Liver (tissue), 9 donors: ENCODE results near the gene RASGRP3. TPM values are rescaled to one million over a fixed set of nuclear protein-coding genes. Genes with fewer than 3 reads are reported as not detected.

Experiments used
- DNase-seq: peaks from one replicate; pipeline ENCODE4 v3.0.0-alpha.2; 2017; ENCODE audit warnings: low spot score
- H3K27ac ChIP-seq, 2 donors: one replicate each; pipeline ENCODE4 v1.7.0; 2013; ENCODE audit warnings: inconsistent platforms in 2 of 2, low read length in 2 of 2, control low read depth in 1 of 2, low read depth in 1 of 2, mild to moderate bottlenecking in 1 of 2
- H3K27me3 ChIP-seq, 4 donors: one replicate each; pipeline versions ENCODE4 v1.6.1 to v1.7.0; 2013; ENCODE audit warnings: low read length in 3 of 4, inconsistent platforms in 1 of 4, mild to moderate bottlenecking in 1 of 4, moderate library complexity in 1 of 4; ENCODE audit not compliant: control insufficient read depth in 4 of 4, insufficient read depth in 4 of 4
- H3K36me3 ChIP-seq, 4 donors: one replicate each; pipeline versions ENCODE4 v1.6.1 to v1.7.0; 2013; ENCODE audit warnings: low read length in 3 of 4, mild to moderate bottlenecking in 3 of 4, low read depth in 1 of 4, moderate library complexity in 1 of 4; ENCODE audit not compliant: control insufficient read depth in 4 of 4, insufficient read depth in 3 of 4
- H3K4me1 ChIP-seq, 4 donors: one replicate each; pipeline versions ENCODE4 v1.6.1 to v1.7.0; 2013; ENCODE audit warnings: low read length in 3 of 4, mild to moderate bottlenecking in 3 of 4, moderate library complexity in 1 of 4; ENCODE audit not compliant: control insufficient read depth in 4 of 4, insufficient read depth in 4 of 4
- H3K4me3 ChIP-seq, 3 donors: one replicate each; pipeline versions ENCODE4 v1.6.1 to v1.7.0; 2013; ENCODE audit warnings: low read length in 3 of 3, control low read depth in 1 of 3, low read depth in 1 of 3, mild to moderate bottlenecking in 1 of 3
- H3K9ac ChIP-seq, 2 donors: one replicate each; pipeline ENCODE4 v1.7.0; 2013; ENCODE audit warnings: low read length in 2 of 2, mild to moderate bottlenecking in 2 of 2, moderate library complexity in 2 of 2, control low read depth in 1 of 2, low read depth in 1 of 2
- H3K9me3 ChIP-seq, 4 donors: one replicate each; pipeline versions ENCODE4 v1.6.1 to v1.7.0; 2013; ENCODE audit warnings: low read length in 3 of 4; ENCODE audit not compliant: control insufficient read depth in 4 of 4
- ATF3 ChIP-seq: IDR thresholded peaks from 2 replicates; pipeline ENCODE4 v1.6.1; 2016; ENCODE audit warnings: antibody characterized with exemption
- CTCF ChIP-seq: fragments of 150-350 bp; IDR thresholded peaks from 2 replicates; pipeline ENCODE4 v1.5.1; 2017; ENCODE audit warnings: improper control_type of control experiment, low read depth, low read length; ENCODE audit not compliant: missing input control
- EGR1 ChIP-seq, 2 donors: IDR thresholded peaks; 2 replicates each; pipeline ENCODE4 v1.6.1; 2016 to 2018; ENCODE audit warnings: antibody characterized with exemption in 2 of 2, low read depth in 2 of 2
- FOXA1 ChIP-seq: IDR thresholded peaks from 2 replicates; pipeline ENCODE4 v1.6.1; 2016; ENCODE audit warnings: antibody characterized with exemption
- FOXA2 ChIP-seq: IDR thresholded peaks from 2 replicates; pipeline ENCODE4 v1.6.1; 2016; ENCODE audit warnings: antibody characterized with exemption
- GABPA ChIP-seq, 2 donors: IDR thresholded peaks in 1 of 2; conservative IDR thresholded peaks in 1 of 2; 2 replicates each; pipeline ENCODE4 v1.6.1; 2016; ENCODE audit warnings: antibody characterized with exemption in 2 of 2, mild to moderate bottlenecking in 1 of 2, moderate library complexity in 1 of 2
- HNF4A ChIP-seq, 2 donors: conservative IDR thresholded peaks; 2 replicates each; pipeline ENCODE4 v1.6.1; 2016; ENCODE audit warnings: antibody characterized with exemption in 2 of 2, mild to moderate bottlenecking in 2 of 2
- HNF4G ChIP-seq: IDR thresholded peaks from 2 replicates; pipeline ENCODE4 v1.6.1; 2016; ENCODE audit warnings: antibody characterized with exemption
- JUND ChIP-seq, 2 donors: IDR thresholded peaks; 2 replicates each; pipeline ENCODE4 v1.6.1; 2016; ENCODE audit warnings: antibody characterized with exemption in 2 of 2
- MAX ChIP-seq: IDR thresholded peaks from 2 replicates; pipeline ENCODE4 v1.6.1; 2016; ENCODE audit warnings: antibody characterized with exemption
- NR2F2 ChIP-seq: IDR thresholded peaks from 2 replicates; pipeline ENCODE4 v1.6.1; 2016; ENCODE audit warnings: antibody characterized with exemption
- RAD21 ChIP-seq, 2 donors: IDR thresholded peaks; 2 replicates each; pipeline ENCODE4 v1.6.1; 2016; ENCODE audit warnings: antibody characterized with exemption in 2 of 2, mild to moderate bottlenecking in 2 of 2
- REST ChIP-seq: IDR thresholded peaks from 2 replicates; pipeline ENCODE4 v1.6.1; 2016; ENCODE audit warnings: antibody characterized with exemption, mild to moderate bottlenecking
- RXRA ChIP-seq, 2 donors: IDR thresholded peaks; 2 replicates each; pipeline ENCODE4 v1.6.1; 2017 to 2018; ENCODE audit warnings: antibody characterized with exemption in 2 of 2, mild to moderate bottlenecking in 1 of 2
- YY1 ChIP-seq: IDR thresholded peaks from 2 replicates; pipeline ENCODE4 v1.6.1; 2016; ENCODE audit warnings: antibody characterized with exemption, mild to moderate bottlenecking
- ZBTB33 ChIP-seq: IDR thresholded peaks from 2 replicates; pipeline ENCODE4 v1.6.1; 2016; ENCODE audit warnings: antibody characterized with exemption
- polyA plus RNA-seq, 2 donors: library from polyadenylated mRNA; stranded (reverse) in 1 of 2; unstranded in 1 of 2; fragments of 200-250 nt in 1 of 2; fragments of >200 nt in 1 of 2; fragmentation: Nextera tagmentation in 1 of 2; extraction: Ambion mirVana in 1 of 2; gene quantifications; one replicate each; pipeline versions ENCODE4 v1.2.1 to v1.2.3, GENCODE V29; 2013 to 2015
- total RNA-seq, 2 donors: library from RNA; depleted of rRNA; stranded (reverse); fragments of >200 nt; gene quantifications; one replicate each; pipeline ENCODE4 v1.2.3, GENCODE V29; 2014
- donor health status: healthy.
- donor health status: healthy.
- donor health status: healthy.
- donor health status: healthy.
- donor health status: healthy.

Gene RASGRP3
- total and polyA plus RNA-seq, 4 donors = 1.8 to 9.9 (median 7.0) TPM

GRCh38 chr2:33452545-33452944, 23.9 kb upstream of the RASGRP3 start:
- DNase-seq = no peak
- Histone ChIP-seq H3K9me3 (peaks cover 0 to 3% (median 0%) of the 10 kb centered on the region in 4 donors), H3K9ac (no peak overlapping the region), H3K27ac (no peak overlapping the region), H3K4me3 (no peak overlapping the region), H3K4me1 (peaks cover 0 to 9% (median 6%) of the 10 kb centered on the region in 4 donors), H3K27me3 (no peaks in the 10 kb centered on the region), H3K36me3 (no peaks in the 10 kb centered on the region)
- TF ChIP-seq RXRA (IDR thresholded peaks at IDR 0.05) (no peak), JUND (IDR thresholded peaks at IDR 0.05) (no peak), FOXA1 (no peak), RAD21 (IDR thresholded peaks at IDR 0.05) (no peak), GABPA (IDR thresholded peaks at IDR 0.05 in 1 of 2, conservative IDR thresholded peaks at IDR 0.05 in 1 of 2) (no peak), ZBTB33 (no peak), HNF4G (no peak), FOXA2 (no peak), NR2F2 (no peak), YY1 (no peak), EGR1 (IDR thresholded peaks at IDR 0.05; ENCODE audit: low read depth in 2 of 2) (no peak), MAX (no peak), CTCF (no peak), HNF4A (conservative IDR thresholded peaks at IDR 0.05) (no peak), REST (no peak)

- no peak overlapping the region for H3K4me3 ChIP-seq
- H3K36me3 ChIP-seq = no peaks in the 10 kb centered on the region
- no peaks in the 10 kb centered on the region for H3K27me3 ChIP-seq
- peaks cover 0 to 3% (median 0%) of the 10 kb centered on the region in 4 donors for H3K9me3 ChIP-seq
- H3K9ac ChIP-seq = no peak overlapping the region
- no peak overlapping the region for H3K27ac ChIP-seq
- DNase-seq = no peak
- H3K4me1 ChIP-seq = peaks cover 0 to 21% (median 11%) of the 10 kb centered on the region in 4 donors
- TF ChIP-seq RXRA (IDR thresholded peaks at IDR 0.05) (no peak), ZBTB33 (no peak), FOXA1 (no peak), CTCF (no peak), EGR1 (IDR thresholded peaks at IDR 0.05; ENCODE audit: low read depth in 2 of 2) (no peak), FOXA2 (no peak), RAD21 (IDR thresholded peaks at IDR 0.05) (no peak), GABPA (IDR thresholded peaks at IDR 0.05 in 1 of 2, conservative IDR thresholded peaks at IDR 0.05 in 1 of 2) (no peak), ATF3 (no peak)
Measured at GRCh38 chr2:33453905-33454479, 22.5 kb upstream of the RASGRP3 start.
